Stimulated activated naive B cell treated with anti-CD40 and anti-IgM and Interleukin-4, amounts not matched to agents 10 μg/mL and 1 μg/mL and 100 μg/mL, for 72 hours (primary cell): ENCODE data around the gene TEX28.

Experiments
- ATAC-seq, 2 donors: fragments of 150-1000 bp; cut with Tn5 transposase; replicated peaks; 2 replicates each; pipeline ENCODE4 v1.10.0; 2021; ENCODE audit warnings: moderate library complexity in 1 of 2
- DNase-seq: peaks from one replicate; pipeline ENCODE4 v3.0.0; 2021
- H3K27ac Mint-ChIP-seq: one replicate; pipeline ENCODE4 v1.8.0; 2022; ENCODE audit warnings: mild to moderate bottlenecking, mixed read lengths
- H3K27me3 Mint-ChIP-seq, 2 donors: one replicate each; pipeline ENCODE4 v1.8.0; 2022; ENCODE audit warnings: mixed read lengths in 2 of 2
- H3K36me3 Mint-ChIP-seq, 2 donors: one replicate each; pipeline ENCODE4 v1.8.0; 2022; ENCODE audit warnings: mixed read lengths in 2 of 2, mild to moderate bottlenecking in 1 of 2
- H3K4me1 Mint-ChIP-seq, 2 donors: one replicate each; pipeline ENCODE4 v1.8.0; 2022; ENCODE audit warnings: mixed read lengths in 2 of 2, mild to moderate bottlenecking in 1 of 2
- H3K4me3 Mint-ChIP-seq, 2 donors: one replicate each; pipeline ENCODE4 v1.8.0; 2022; ENCODE audit warnings: mild to moderate bottlenecking in 2 of 2, mixed read lengths in 2 of 2, moderate library complexity in 1 of 2
- H3K9me3 Mint-ChIP-seq, 2 donors: one replicate each; pipeline ENCODE4 v1.8.0; 2022; ENCODE audit warnings: mixed read lengths in 2 of 2, mild to moderate bottlenecking in 1 of 2

Gene TEX28

GRCh38 chrX:154322890-154323289 is 28.0 kb upstream of the TEX28 start:
- Mint-ChIP-seq H3K4me3 (no peak overlapping the region), H3K4me1 (peaks cover 22 to 44% of the 10 kb centered on the region in 2 donors), H3K36me3 (no peaks in the 10 kb centered on the region), H3K27me3 (no peaks in the 10 kb centered on the region), H3K27ac (no peak overlapping the region), H3K9me3 (no peaks in the 10 kb centered on the region)
- no peak for DNase-seq
- no peak for ATAC-seq

GRCh38 chrX:154321594-154321993 is 26.7 kb upstream of the TEX28 start:
- H3K4me1 Mint-ChIP-seq: peaks cover 21 to 40% of the 10 kb centered on the region in 2 donors
- H3K36me3 Mint-ChIP-seq: no peaks in the 10 kb centered on the region
- no peak overlapping the region for H3K27ac Mint-ChIP-seq
- no peak overlapping the region for H3K4me3 Mint-ChIP-seq
- H3K27me3 Mint-ChIP-seq: peaks cover 0 to 7% of the 10 kb centered on the region in 2 donors
- ATAC-seq: no peak
- H3K9me3 Mint-ChIP-seq: no peaks in the 10 kb centered on the region
- DNase-seq: no peak

- H3K27ac Mint-ChIP-seq: no peak overlapping the region
- peaks cover 0 to 7% of the 10 kb centered on the region in 2 donors for H3K27me3 Mint-ChIP-seq
- DNase-seq (no peak), ATAC-seq (no peak)
- H3K4me1 Mint-ChIP-seq: peaks cover 20 to 35% of the 10 kb centered on the region in 2 donors
- no peaks in the 10 kb centered on the region for H3K9me3 Mint-ChIP-seq
- H3K36me3 Mint-ChIP-seq: no peaks in the 10 kb centered on the region
- no peak overlapping the region for H3K4me3 Mint-ChIP-seq
These were observed 26.2 kb upstream of the TEX28 start for GRCh38 chrX:154321152-154321551.

GRCh38 chrX:154320406-154320805 is 25.5 kb upstream of the TEX28 start:
- no peak for DNase-seq
- no peak for ATAC-seq
- Mint-ChIP-seq H3K27me3 (peaks cover 0 to 7% of the 10 kb centered on the region in 2 donors), H3K4me1 (peaks cover 20 to 32% of the 10 kb centered on the region in 2 donors), H3K27ac (no peak overlapping the region), H3K4me3 (no peak overlapping the region), H3K36me3 (no peaks in the 10 kb centered on the region), H3K9me3 (no peaks in the 10 kb centered on the region)

DNA sequence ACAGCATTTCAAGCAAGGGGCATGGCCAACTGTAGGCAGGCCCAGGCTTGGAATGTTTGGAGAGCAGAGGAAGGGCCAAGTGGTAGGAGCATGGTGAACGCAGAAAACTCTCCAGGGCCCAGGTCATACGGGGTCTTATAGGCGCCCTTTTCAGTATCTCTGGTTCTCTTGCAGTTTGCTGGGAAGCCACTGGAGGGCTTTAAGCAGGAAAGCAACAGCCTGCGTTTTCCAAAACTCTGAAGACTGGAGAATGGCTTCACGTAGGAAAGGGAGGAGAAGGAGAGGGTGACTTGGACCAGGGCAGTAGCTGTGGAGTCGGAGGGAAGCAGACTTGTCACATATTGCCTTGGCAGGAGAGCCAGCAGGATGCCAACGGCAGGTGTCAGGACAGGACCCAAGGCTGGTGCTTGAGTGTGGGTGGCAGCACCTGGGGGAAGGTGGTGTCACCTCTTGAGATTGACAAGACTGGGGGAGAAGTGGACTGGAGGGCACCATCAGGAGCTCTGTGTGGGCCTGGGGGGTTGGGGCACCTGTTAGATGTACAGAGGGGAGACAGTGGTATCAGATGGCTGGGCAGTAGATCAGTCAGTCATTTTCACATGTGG is 22.6 kb upstream of the TEX28 start:
- Mint-ChIP-seq H3K36me3 (no peaks in the 10 kb centered on the region), H3K27me3 (peaks cover 0 to 7% of the 10 kb centered on the region in 2 donors), H3K4me3 (peak overlapping the region in 1 of 2 donors; percentile 20), H3K4me1 (peaks cover 22 to 43% of the 10 kb centered on the region in 2 donors), H3K27ac (peak overlapping the region; percentile 60), H3K9me3 (no peaks in the 10 kb centered on the region)
- DNase-seq: no peak
- ATAC-seq: no peak

DNA sequence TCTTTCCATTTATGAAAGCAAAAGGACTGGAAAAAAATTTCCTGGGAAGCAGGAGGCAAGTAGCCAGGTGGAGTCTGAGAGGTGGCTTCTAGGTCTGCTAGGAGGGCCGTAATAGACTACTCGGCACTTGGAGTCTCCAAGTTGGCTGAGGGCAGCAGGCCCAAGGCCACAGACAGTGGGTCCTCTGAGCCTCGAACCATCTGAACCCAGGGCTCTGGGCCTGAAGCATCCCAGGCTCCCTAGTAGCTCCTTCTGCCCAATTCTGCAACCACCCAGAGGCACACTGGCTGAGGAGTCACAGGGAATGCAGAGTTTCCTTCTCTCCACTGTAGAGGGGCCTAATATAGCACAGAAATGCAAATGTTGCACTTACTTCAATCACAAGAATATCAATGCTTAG is 20.5 kb upstream of the TEX28 start:
- H3K4me1 Mint-ChIP-seq: peaks cover 15 to 42% of the 10 kb centered on the region in 2 donors
- no peak overlapping the region for H3K4me3 Mint-ChIP-seq
- DNase-seq: no peak

DNA sequence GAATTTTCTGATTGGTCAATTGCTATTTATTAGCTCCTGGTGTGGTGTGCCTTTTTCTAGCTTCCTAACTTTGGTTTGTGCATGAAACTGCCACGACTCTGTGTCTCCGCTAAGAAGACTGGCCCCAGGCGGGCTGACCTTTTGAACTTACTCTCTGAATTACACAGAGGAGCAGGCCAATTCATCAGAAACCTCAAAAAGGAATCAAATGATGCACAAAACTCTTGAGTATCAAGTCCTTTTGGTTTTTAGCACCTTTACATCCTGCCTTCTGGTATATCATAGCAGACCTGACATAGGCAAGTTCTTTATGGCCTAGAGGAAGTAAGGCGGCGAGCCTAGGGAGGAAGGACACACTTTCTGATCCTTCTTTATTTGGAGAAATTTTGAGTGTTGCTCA is 18.2 kb upstream of the TEX28 start:
- Mint-ChIP-seq H3K36me3 (no peaks in the 10 kb centered on the region), H3K4me1 (peaks cover 17 to 38% of the 10 kb centered on the region in 2 donors), H3K4me3 (peak overlapping the region in 1 of 2 donors; percentile 54), H3K9me3 (no peaks in the 10 kb centered on the region), H3K27me3 (peaks cover 0 to 7% of the 10 kb centered on the region in 2 donors), H3K27ac (peak overlapping the region; percentile 7)
- ATAC-seq: peak; percentile 74 to 85
- DNase-seq: peak; percentile 13

More for the DNA sequence above, 20.5 kb upstream of the TEX28 start:
- ATAC-seq: no peak
- H3K27me3 Mint-ChIP-seq: peaks cover 0 to 7% of the 10 kb centered on the region in 2 donors
- no peak overlapping the region for H3K27ac Mint-ChIP-seq
- H3K9me3 Mint-ChIP-seq: no peaks in the 10 kb centered on the region
- no peaks in the 10 kb centered on the region for H3K36me3 Mint-ChIP-seq

GRCh38 chrX:154312116-154312515 is 17.2 kb upstream of the TEX28 start:
- Mint-ChIP-seq H3K36me3 (no peaks in the 10 kb centered on the region), H3K4me1 (peaks cover 18 to 40% of the 10 kb centered on the region in 2 donors), H3K27me3 (peaks cover 0 to 1% of the 10 kb centered on the region in 2 donors), H3K4me3 (no peak overlapping the region), H3K27ac (no peak overlapping the region), H3K9me3 (no peaks in the 10 kb centered on the region)
- no peak for ATAC-seq
- no peak for DNase-seq

GRCh38 chrX:154310616-154311536 is 16.0 kb upstream of the TEX28 start:
- H3K36me3 Mint-ChIP-seq: no peaks in the 10 kb centered on the region
- H3K4me1 Mint-ChIP-seq: peaks cover 19 to 45% of the 10 kb centered on the region in 2 donors
- H3K9me3 Mint-ChIP-seq: no peaks in the 10 kb centered on the region
- ATAC-seq (no peak), DNase-seq (no peak)
- H3K27ac Mint-ChIP-seq: no peak overlapping the region
- H3K4me3 Mint-ChIP-seq: no peak overlapping the region
- no peaks in the 10 kb centered on the region for H3K27me3 Mint-ChIP-seq

DNA sequence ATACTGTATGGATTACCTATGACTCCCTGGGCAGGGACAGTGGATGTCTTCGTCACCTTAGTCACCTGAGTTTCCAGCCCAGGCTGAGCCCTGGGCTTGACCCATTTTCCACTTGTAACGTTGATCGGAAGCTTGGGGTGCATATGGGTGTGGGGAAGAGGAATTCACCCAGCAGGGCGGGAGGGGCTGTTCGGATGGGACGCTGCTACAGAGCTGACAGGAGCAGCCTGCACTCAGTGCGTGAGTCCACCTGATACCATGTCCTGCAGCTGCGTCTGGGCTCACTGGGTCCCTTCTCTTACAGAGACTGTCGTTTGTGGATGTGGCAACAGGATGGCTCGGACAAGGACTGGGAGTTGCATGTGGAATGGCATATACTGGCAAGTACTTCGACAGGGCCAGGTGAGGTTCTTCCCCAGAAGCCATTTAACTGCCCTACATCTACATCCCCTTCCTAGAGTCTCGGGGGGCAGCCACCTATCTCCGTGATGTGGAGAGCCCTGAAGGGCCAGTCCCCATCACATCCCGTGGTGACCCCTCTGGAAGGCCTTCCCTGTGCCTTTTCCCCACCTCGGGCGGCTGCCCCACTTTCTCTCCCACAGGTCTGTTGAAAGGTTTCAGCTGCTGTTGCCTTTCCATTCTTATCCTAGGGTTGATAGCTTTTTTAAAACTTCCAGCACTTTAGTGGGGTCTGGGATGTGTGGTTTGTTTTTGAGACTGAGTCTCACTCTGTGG is 14.3 kb upstream of the TEX28 start:
- H3K9me3 Mint-ChIP-seq: no peaks in the 10 kb centered on the region
- H3K4me1 Mint-ChIP-seq: peaks cover 29 to 59% of the 10 kb centered on the region in 2 donors
- no peak overlapping the region for H3K27ac Mint-ChIP-seq
- ATAC-seq (no peak), DNase-seq (no peak)
- no peak overlapping the region for H3K4me3 Mint-ChIP-seq
- H3K36me3 Mint-ChIP-seq: no peaks in the 10 kb centered on the region
- H3K27me3 Mint-ChIP-seq: no peaks in the 10 kb centered on the region

DNA sequence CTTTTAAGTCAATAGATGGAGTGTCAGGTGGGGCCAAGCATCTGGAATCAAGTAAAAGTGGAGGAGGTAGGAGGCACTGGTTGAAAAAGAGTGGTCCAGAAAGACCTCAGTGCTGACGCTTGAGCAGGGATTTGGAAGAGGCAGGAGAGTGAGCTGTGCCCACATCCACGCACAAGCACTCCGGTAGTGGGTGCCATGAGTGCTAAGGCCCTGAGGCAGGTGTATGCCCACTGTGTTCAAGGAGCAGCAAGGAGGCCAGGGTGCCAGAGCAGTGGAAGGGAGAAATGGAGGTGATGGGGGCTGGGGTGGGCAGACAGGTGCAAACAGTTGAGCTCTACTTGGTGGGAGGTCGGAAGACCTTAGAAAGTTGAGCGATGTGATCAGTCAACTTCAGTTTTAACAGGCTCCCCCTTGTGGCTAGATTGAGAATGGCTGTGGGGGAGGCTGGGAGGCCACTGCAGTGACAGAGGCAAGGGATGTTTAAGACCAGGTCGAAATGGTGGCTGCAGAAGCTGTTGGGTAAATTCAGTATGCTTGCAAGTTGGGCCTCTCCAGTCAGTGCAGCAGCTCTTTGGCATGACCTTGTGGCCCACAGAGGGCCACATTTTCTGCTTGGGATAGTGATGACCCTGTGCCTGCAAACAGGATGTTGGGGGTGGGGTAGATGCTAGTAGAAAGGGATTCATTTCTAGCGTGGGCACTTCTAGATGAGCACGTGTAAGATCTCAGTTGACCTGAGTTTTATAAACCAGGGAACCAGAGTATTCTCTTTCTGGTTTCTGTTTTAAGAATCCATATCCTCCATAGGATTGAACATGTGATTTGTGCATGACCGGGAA is 13.4 kb upstream of the TEX28 start:
- no peaks in the 10 kb centered on the region for H3K27me3 Mint-ChIP-seq
- H3K4me3 Mint-ChIP-seq: no peak overlapping the region
- H3K9me3 Mint-ChIP-seq: peaks cover 0 to 2% of the 10 kb centered on the region in 2 donors
- H3K4me1 Mint-ChIP-seq: peaks cover 30 to 59% of the 10 kb centered on the region in 2 donors
- no peaks in the 10 kb centered on the region for H3K36me3 Mint-ChIP-seq
- DNase-seq: peak; percentile 73
- peak overlapping the region; percentile 1 for H3K27ac Mint-ChIP-seq
- peak; percentile 72 to 75 for ATAC-seq

DNA sequence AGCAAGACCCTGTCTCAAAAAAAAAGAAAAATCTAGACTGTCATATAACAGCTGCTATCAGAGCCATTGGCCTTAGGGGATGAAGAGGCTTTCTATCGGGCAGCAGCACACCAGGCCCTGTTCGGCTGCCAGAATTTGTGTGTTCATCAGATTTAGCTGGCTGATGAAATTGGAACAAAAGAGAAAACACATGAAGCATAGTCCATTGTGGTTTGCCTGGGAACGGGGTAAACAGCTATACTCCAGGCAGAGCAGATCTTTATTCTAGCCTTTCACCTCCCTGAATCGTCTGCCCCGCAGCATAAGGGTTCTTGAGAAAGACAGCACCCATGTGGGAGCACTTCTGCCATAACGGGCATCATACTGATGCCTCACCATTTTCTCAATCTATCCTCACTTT is 12.3 kb upstream of the TEX28 start:
- ATAC-seq: no peak
- no peaks in the 10 kb centered on the region for H3K27me3 Mint-ChIP-seq
- H3K4me3 Mint-ChIP-seq: no peak overlapping the region
- no peak for DNase-seq
- peaks cover 0 to 2% of the 10 kb centered on the region in 2 donors for H3K9me3 Mint-ChIP-seq
- H3K4me1 Mint-ChIP-seq: peaks cover 28 to 52% of the 10 kb centered on the region in 2 donors
- H3K27ac Mint-ChIP-seq: no peak overlapping the region
- no peaks in the 10 kb centered on the region for H3K36me3 Mint-ChIP-seq

DNA sequence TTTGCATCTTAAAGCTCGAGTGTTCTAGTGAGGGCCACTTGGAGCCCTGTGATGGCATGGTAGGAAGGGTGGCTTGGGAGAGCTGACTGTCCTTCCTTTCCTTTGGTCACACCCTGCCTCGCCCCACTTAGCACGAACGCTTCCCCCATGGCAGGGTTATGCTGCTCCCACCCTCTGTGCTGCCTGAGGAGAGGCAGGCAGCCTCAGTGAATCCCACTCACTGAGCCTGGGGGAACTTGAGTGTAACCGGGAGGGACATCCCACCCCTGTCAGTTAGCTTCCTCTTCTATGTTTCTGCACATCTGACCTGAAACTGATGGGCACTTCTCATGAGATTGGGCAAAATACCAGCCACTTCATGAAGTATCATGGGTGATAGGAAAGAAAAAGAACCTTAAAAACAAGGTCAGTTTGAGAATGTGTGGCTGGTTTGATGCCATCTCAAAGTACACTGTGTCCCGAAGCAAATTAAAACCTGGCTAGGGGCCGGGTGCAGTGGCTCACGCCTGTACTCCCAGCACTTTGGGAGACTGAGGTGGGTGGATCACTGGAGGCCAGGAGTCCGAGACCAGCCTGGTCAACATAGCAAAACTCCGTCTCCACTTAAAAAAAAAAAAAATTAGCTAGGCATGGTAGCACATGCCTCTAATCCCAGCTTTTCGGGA is 10.7 kb upstream of the TEX28 start:
- DNase-seq (no peak), ATAC-seq (peak; percentile 54 to 60)
- Mint-ChIP-seq H3K27me3 (no peaks in the 10 kb centered on the region), H3K4me1 (peaks cover 26 to 41% of the 10 kb centered on the region in 2 donors), H3K36me3 (no peaks in the 10 kb centered on the region), H3K9me3 (peaks cover 0 to 2% of the 10 kb centered on the region in 2 donors), H3K27ac (peak overlapping the region; percentile 59), H3K4me3 (peak overlapping the region; percentile 18 to 31)
